Stomach smooth muscle (tissue), 2 donors: Measurements from ENCODE around the gene CAT.

Experiments
- H3K27ac ChIP-seq: one replicate; pipeline ENCODE4 v1.7.0; 2013; ENCODE audit warnings: mild to moderate bottlenecking, low read length, inconsistent platforms
- H3K27me3 ChIP-seq, 2 donors: one replicate each; pipeline ENCODE4 v1.7.0; 2013; ENCODE audit warnings: low read length in 2 of 2; ENCODE audit not compliant: insufficient read depth in 2 of 2, control insufficient read depth in 1 of 2
- H3K36me3 ChIP-seq, 2 donors: one replicate each; pipeline ENCODE4 v1.7.0; 2013; ENCODE audit warnings: low read length in 2 of 2; ENCODE audit not compliant: control insufficient read depth in 2 of 2, insufficient read depth in 2 of 2
- H3K4me1 ChIP-seq: one replicate; pipeline ENCODE4 v1.7.0; 2013; ENCODE audit warnings: low read length; ENCODE audit not compliant: control insufficient read depth, insufficient read depth
- H3K4me3 ChIP-seq, 2 donors: one replicate each; pipeline ENCODE4 v1.7.0; 2013; ENCODE audit warnings: low read length in 2 of 2
- H3K9ac ChIP-seq, 2 donors: one replicate each; pipeline ENCODE4 v1.7.0; 2013; ENCODE audit warnings: low read length in 2 of 2, mild to moderate bottlenecking in 1 of 2
- H3K9me3 ChIP-seq, 2 donors: one replicate each; pipeline ENCODE4 v1.7.0; 2013; ENCODE audit warnings: low read length in 2 of 2; ENCODE audit not compliant: control insufficient read depth in 2 of 2
- donor health status: healthy.
- donor health status: Pancreatic carcinoma.

CAT gene

GRCh38 chr11:34510673-34511072 lies 71.9 kb downstream of the CAT start:
- Histone ChIP-seq H3K27ac (no peak overlapping the region), H3K4me1 (no peaks in the 10 kb centered on the region), H3K4me3 (no peak overlapping the region), H3K36me3 (no peaks in the 10 kb centered on the region), H3K27me3 (peaks cover 0 to 3% of the 10 kb centered on the region in 2 donors), H3K9me3 (no peaks in the 10 kb centered on the region), H3K9ac (no peak overlapping the region)

GRCh38 chr11:34512840-34513681 lies 74.3 kb downstream of the CAT start:
- Histone ChIP-seq H3K9me3 (no peaks in the 10 kb centered on the region), H3K27me3 (peaks cover 0 to 3% of the 10 kb centered on the region in 2 donors), H3K4me1 (no peaks in the 10 kb centered on the region), H3K27ac (no peak overlapping the region), H3K4me3 (no peak overlapping the region), H3K36me3 (no peaks in the 10 kb centered on the region), H3K9ac (no peak overlapping the region)

GRCh38 chr11:34513682-34514449 lies 75.1 kb downstream of the CAT start, which contains the start of gene ELF5:
TSS of gene ELF5 (minus strand) at chr11:34513794. CDS start at chr11:34505749, 8,045 bp downstream.
- peaks cover 0 to 3% of the 10 kb centered on the region in 2 donors for H3K27me3 ChIP-seq
- no peaks in the 10 kb centered on the region for H3K36me3 ChIP-seq
- H3K4me3 ChIP-seq: no peak within 1 kb of the TSS
- H3K9ac ChIP-seq: no peak within 1 kb of the TSS
- no peak within 1 kb of the TSS for H3K27ac ChIP-seq
- H3K4me1 ChIP-seq: no peaks in the 10 kb centered on the region
- H3K9me3 ChIP-seq: no peaks in the 10 kb centered on the region

- H3K36me3 ChIP-seq: no peaks in the 10 kb centered on the region
- no peak overlapping the region for H3K27ac ChIP-seq
- H3K27me3 ChIP-seq: peaks cover 0 to 3% of the 10 kb centered on the region in 2 donors
- no peaks in the 10 kb centered on the region for H3K4me1 ChIP-seq
- H3K9ac ChIP-seq: no peak overlapping the region
- H3K4me3 ChIP-seq: no peak overlapping the region
- no peaks in the 10 kb centered on the region for H3K9me3 ChIP-seq
Observed at GRCh38 chr11:34514597-34514996, 75.9 kb downstream of the CAT start.

- peaks cover 0 to 3% of the 10 kb centered on the region in 2 donors for H3K27me3 ChIP-seq
Observed at GRCh38 chr11:34516247-34517040, 77.7 kb downstream of the CAT start.

GRCh38 chr11:34519595-34520235 lies 81.0 kb downstream of the CAT start:
- Histone ChIP-seq H3K4me3 (no peak overlapping the region), H3K4me1 (no peaks in the 10 kb centered on the region), H3K9ac (no peak overlapping the region), H3K27ac (no peak overlapping the region), H3K27me3 (no peaks in the 10 kb centered on the region), H3K36me3 (no peaks in the 10 kb centered on the region), H3K9me3 (no peaks in the 10 kb centered on the region)

More at GRCh38 chr11:34516247-34517040, 77.7 kb downstream of the CAT start:
- H3K9ac ChIP-seq: no peak overlapping the region
- H3K27ac ChIP-seq: no peak overlapping the region
- no peaks in the 10 kb centered on the region for H3K9me3 ChIP-seq
- no peak overlapping the region for H3K4me3 ChIP-seq
- no peaks in the 10 kb centered on the region for H3K36me3 ChIP-seq
- no peaks in the 10 kb centered on the region for H3K4me1 ChIP-seq

- Histone ChIP-seq H3K27me3 (peaks cover 0 to 5% of the 10 kb centered on the region in 2 donors), H3K9ac (no peak overlapping the region), H3K9me3 (no peaks in the 10 kb centered on the region), H3K4me3 (no peak overlapping the region), H3K36me3 (no peaks in the 10 kb centered on the region), H3K27ac (no peak overlapping the region), H3K4me1 (no peaks in the 10 kb centered on the region)
Observed at GRCh38 chr11:34521265-34521664, 82.5 kb downstream of the CAT start.
